SHP77 (cell line): ENCODE results near the gene PLEKHB1.

ENCODE experiments used
- DNase-seq, 2 experiments: peaks; one replicate each; lab custom pipeline; 2025; lab: John Stamatoyannopoulos, UW

The PLEKHB1 gene

GRCh38 chr11:73680687-73681086, 34.3 kb downstream of the PLEKHB1 start:
- DNase-seq, result no peak

- no peak for DNase-seq
These were observed 47.6 kb downstream of the PLEKHB1 start for GRCh38 chr11:73693899-73694525.

- DNase-seq, result no peak
These were observed 58.7 kb downstream of the PLEKHB1 start for GRCh38 chr11:73705053-73705452.

GRCh38 chr11:73710964-73711363, 64.6 kb downstream of the PLEKHB1 start:
- no peak for DNase-seq
